GM12874 (cell line): ENCODE measurements around the gene BAK1.

ENCODE experiments used
- TF ChIP-seq, protein P1 (sequence below): IDR thresholded peaks from 2 replicates; pipeline ENCODE4 v1.5.1; 2011; ENCODE audit warnings: low read depth, mild to moderate bottlenecking, control low read depth, low read length, moderate library complexity; ENCODE audit not compliant: insufficient read depth

BAK1 gene

GRCh38 chr6:33557376-33557775, 22.7 kb downstream of the BAK1 start:
- TF ChIP-seq, protein P1, sequence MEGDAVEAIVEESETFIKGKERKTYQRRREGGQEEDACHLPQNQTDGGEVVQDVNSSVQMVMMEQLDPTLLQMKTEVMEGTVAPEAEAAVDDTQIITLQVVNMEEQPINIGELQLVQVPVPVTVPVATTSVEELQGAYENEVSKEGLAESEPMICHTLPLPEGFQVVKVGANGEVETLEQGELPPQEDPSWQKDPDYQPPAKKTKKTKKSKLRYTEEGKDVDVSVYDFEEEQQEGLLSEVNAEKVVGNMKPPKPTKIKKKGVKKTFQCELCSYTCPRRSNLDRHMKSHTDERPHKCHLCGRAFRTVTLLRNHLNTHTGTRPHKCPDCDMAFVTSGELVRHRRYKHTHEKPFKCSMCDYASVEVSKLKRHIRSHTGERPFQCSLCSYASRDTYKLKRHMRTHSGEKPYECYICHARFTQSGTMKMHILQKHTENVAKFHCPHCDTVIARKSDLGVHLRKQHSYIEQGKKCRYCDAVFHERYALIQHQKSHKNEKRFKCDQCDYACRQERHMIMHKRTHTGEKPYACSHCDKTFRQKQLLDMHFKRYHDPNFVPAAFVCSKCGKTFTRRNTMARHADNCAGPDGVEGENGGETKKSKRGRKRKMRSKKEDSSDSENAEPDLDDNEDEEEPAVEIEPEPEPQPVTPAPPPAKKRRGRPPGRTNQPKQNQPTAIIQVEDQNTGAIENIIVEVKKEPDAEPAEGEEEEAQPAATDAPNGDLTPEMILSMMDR = no peak

- TF ChIP-seq, protein P1 = no peak
Measured at GRCh38 chr6:33552252-33552651, 27.8 kb downstream of the BAK1 start.

- TF ChIP-seq, protein P1 = no peak
Measured at GRCh38 chr6:33551538-33551937, 28.5 kb downstream of the BAK1 start.

- TF ChIP-seq, protein P1 = no peak
Measured at GRCh38 chr6:33549896-33550295, 30.2 kb downstream of the BAK1 start.

DNA sequence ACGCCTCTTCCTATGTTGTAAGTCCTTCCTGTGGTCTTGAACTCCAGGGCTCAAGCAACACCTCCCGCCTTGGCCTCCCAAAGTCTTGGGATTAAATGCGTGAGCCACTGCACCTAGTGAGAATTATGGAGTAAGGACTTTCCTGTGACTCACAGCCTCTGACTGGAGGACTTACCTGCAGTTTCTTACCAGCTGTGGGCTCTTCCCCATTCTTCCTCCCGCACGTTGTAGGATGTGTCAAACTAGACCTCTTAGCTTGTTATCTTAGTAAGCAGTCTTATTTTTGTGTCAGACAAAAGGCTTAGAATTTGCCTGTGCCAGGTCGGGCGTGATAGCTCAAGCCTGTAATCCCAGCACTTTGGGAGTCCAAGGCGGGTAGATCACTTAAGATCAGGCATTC, 30.9 kb downstream of the BAK1 start:
- TF ChIP-seq, protein P1 = no peak

DNA sequence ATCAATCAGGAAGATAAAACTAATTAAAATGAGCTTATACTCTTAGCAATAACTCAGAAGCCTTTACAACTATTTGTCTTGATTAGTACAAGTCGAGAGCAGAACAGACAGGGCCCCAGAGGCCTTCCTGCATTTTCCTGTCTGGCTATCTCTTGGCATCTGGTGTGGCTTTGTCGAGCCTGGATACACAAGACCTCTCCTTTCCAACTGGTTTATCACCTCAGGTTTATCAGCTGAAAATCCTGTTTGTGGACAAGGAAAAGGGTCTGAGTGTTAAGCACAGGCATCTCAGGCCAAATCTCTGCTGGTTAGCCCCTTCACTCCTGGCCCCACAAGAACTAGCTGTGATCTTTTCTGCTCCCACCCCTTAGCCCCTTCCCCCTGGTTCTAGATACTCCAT, 32.6 kb downstream of the BAK1 start:
- TF ChIP-seq, protein P1 = no peak

- TF ChIP-seq, protein P1 = no peak
Measured at GRCh38 chr6:33546766-33547165, 33.3 kb downstream of the BAK1 start.

DNA sequence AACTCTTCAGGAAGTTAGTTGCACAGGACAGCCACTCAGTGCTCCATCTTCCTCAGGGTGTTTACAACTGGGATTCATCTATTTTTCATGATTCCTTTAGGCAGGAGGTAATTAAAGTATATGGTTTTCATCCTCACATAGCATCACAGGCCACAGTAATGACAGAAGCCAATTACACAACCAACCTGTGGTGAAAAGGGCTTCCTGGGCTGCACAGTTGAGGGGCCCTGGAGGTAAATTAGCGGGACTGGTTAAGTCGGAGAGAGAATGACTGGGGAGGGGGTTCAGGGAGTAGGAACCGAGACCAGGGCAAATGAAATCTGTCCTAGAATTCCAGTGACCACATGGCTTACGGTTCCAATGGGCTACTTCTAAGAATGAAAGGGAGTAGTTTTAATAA, 37.0 kb downstream of the BAK1 start:
- TF ChIP-seq, protein P1 = no peak
